Large intestine (tissue), 3 donors: ENCODE data around the gene ANKRD22. TPM values are rescaled to one million over a fixed set of nuclear protein-coding genes. Genes with fewer than 3 reads are reported as not detected.
"Not testable (repeated sequence)": the region's sequence is repeated elsewhere in the genome, so short reads cannot be mapped to it uniquely, and the experiment has no call there.

Experiments
- DNase-seq, 2 donors: peaks; one replicate each; pipeline versions ENCODE4 v3.0.0 to v3.0.0-alpha.2; 2013
- H3K27ac ChIP-seq: one replicate; pipeline ENCODE4 v1.5.1; 2013; ENCODE audit warnings: low read length
- H3K27me3 ChIP-seq: 2 replicates; pipeline ENCODE4 v1.6.1; 2013; ENCODE audit warnings: low read length; ENCODE audit not compliant: control insufficient read depth, insufficient read depth
- H3K36me3 ChIP-seq: 2 replicates; pipeline ENCODE4 v1.6.1; 2013; ENCODE audit warnings: low read length; ENCODE audit not compliant: control insufficient read depth, insufficient read depth
- H3K4me1 ChIP-seq: one replicate; pipeline ENCODE4 v1.6.1; 2013; ENCODE audit warnings: low read length; ENCODE audit not compliant: control insufficient read depth, insufficient read depth
- H3K4me3 ChIP-seq: one replicate; pipeline ENCODE4 v1.5.1; 2013; ENCODE audit warnings: low read length
- H3K9me3 ChIP-seq: one replicate; pipeline ENCODE4 v1.6.1; 2013; ENCODE audit warnings: mild to moderate bottlenecking, low read depth, low read length, moderate library complexity; ENCODE audit not compliant: control insufficient read depth
- WGBS: methylation state at CpG from one replicate; pipeline ENCODE4 v1.1.5; 2013; ENCODE audit warnings: low lambda C conversion rate; ENCODE audit not compliant: insufficient coverage; 5-methylcytosine and 5-hydroxymethylcytosine counted together
- polyA plus RNA-seq: library from polyadenylated mRNA; unstranded; fragments of 120-200 nt; gene quantifications from one replicate; pipeline ENCODE4 v1.2.1, GENCODE V29; 2013

The ANKRD22 gene
- polyA plus RNA-seq, 1 donor, result 1.3 TPM

GRCh38 chr10:88837632-88838031 is 14.0 kb downstream of the ANKRD22 start:
- not testable (repeated sequence) for H3K36me3 ChIP-seq, H3K27me3 ChIP-seq, H3K9me3 ChIP-seq, DNase-seq, H3K4me3 ChIP-seq, H3K27ac ChIP-seq
- H3K4me1 ChIP-seq, result peaks cover 18% of the 10 kb centered on the region

DNA sequence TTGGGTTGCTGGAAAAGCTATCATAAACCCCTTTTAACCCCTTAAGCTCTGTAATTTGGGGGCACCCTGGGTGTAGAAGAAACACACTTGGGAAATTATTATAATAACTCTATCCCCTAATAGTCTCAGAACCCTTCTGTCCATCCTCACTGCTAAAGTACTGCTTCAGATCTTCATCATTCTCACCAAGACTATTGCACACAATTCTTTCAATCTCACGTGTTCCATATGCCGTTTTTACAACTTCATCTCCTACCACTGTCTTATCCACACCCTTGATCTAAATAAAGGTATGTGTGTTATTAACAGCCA is 15.8 kb downstream of the ANKRD22 start:
- Histone ChIP-seq H3K27me3 (no peaks in the 10 kb centered on the region), H3K27ac (no peak overlapping the region), H3K36me3 (no peaks in the 10 kb centered on the region), H3K4me3 (no peak overlapping the region), H3K4me1 (peaks cover 16% of the 10 kb centered on the region), H3K9me3 (no peaks in the 10 kb centered on the region)
- no peak for DNase-seq
- no CpG with 5 or more reads among the region's 2 CpGs for WGBS

- WGBS, result no CpG with 5 or more reads among the region's 10 CpGs
- Histone ChIP-seq H3K9me3 (no peaks in the 10 kb centered on the region), H3K27me3 (no peaks in the 10 kb centered on the region), H3K36me3 (no peaks in the 10 kb centered on the region), H3K4me1 (peaks cover 10% of the 10 kb centered on the region), H3K27ac (no peak overlapping the region), H3K4me3 (no peak overlapping the region)
- peak; percentile 81 to 86 for DNase-seq
Observed at GRCh38 chr10:88835096-88835909, 16.3 kb downstream of the ANKRD22 start.

DNA sequence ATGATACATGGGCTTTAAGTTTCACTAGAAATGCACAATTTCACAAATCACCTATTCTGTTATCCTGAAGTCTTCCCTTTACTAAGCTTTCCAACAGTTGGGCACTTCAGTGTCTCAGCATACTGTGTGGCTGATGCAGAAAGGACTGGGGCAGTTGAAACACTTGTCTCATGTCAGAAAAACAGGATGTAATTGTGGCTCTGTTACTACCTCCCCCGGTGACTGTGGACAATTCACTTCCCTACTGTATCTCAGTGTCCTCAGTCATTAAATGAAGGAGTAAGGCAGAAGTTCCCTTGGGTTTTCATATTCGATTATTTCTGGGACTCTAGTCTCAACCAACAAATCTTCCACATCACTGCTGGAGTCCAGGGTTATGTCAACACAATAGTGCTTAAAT is 17.9 kb downstream of the ANKRD22 start:
- no peak for DNase-seq
- H3K9me3 ChIP-seq, result no peaks in the 10 kb centered on the region
- H3K27me3 ChIP-seq, result no peaks in the 10 kb centered on the region
- no peaks in the 10 kb centered on the region for H3K36me3 ChIP-seq
- no peaks in the 10 kb centered on the region for H3K4me1 ChIP-seq
- WGBS, result no CpG with 5 or more reads among the region's 2 CpGs
- H3K27ac ChIP-seq, result no peak overlapping the region
- H3K4me3 ChIP-seq, result no peak overlapping the region

DNA sequence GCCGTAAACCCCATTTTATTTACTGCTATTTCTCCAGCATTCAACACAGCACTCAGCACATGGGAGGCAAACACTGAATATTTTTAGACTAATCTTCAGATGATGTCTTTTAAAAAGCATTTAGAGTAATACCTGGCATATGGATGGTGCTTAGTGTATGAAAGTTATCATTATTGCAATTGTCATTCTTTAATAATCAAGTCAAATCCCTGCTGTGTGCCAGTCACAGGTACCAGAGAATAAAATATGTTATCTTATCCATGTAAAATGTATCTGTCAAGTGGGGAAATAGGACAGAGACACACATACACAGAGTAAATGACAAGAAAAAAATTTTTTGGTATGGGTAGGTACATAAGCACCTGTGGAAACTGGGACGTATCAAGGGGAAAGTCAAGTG is 18.5 kb downstream of the ANKRD22 start:
- no CpG with 5 or more reads among the region's 2 CpGs for WGBS
- H3K9me3 ChIP-seq, result no peaks in the 10 kb centered on the region
- DNase-seq, result no peak
- no peak overlapping the region for H3K4me3 ChIP-seq
- H3K36me3 ChIP-seq, result no peaks in the 10 kb centered on the region
- no peak overlapping the region for H3K27ac ChIP-seq
- H3K27me3 ChIP-seq, result no peaks in the 10 kb centered on the region
- H3K4me1 ChIP-seq, result no peaks in the 10 kb centered on the region

- H3K4me3 ChIP-seq, result no peak overlapping the region
- no peaks in the 10 kb centered on the region for H3K4me1 ChIP-seq
- no peaks in the 10 kb centered on the region for H3K9me3 ChIP-seq
- no peaks in the 10 kb centered on the region for H3K36me3 ChIP-seq
- H3K27me3 ChIP-seq, result no peaks in the 10 kb centered on the region
- no peak overlapping the region for H3K27ac ChIP-seq
- DNase-seq, result no peak
Observed at GRCh38 chr10:88832376-88832775, 19.3 kb downstream of the ANKRD22 start.

DNA sequence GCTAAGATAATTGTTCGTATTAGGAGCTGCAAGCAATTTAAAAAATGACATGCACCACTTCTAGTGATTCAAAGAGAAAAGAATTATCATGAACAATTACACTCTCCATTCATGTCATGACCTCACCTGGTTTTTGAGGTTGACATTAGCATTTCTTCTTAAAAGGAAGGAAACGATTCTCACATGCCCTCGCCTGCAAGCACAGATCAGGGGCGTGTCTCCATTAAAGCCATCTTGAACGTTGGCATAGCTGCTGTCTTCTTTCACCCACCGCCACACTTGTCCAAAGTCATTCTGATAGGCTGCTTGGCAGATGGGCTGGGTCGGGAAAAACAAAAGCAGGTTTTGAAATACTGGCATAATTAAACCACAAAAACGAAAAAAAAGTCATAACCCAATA is 19.9 kb downstream of the ANKRD22 start:
- Histone ChIP-seq H3K27ac (no peak overlapping the region), H3K27me3 (no peaks in the 10 kb centered on the region), H3K4me3 (no peak overlapping the region), H3K9me3 (no peaks in the 10 kb centered on the region), H3K36me3 (no peaks in the 10 kb centered on the region), H3K4me1 (no peaks in the 10 kb centered on the region)
- no peak for DNase-seq
- 83% methylated on average over 4 of the region's 8 CpGs for WGBS

GRCh38 chr10:88830643-88831268 is 20.9 kb downstream of the ANKRD22 start:
- WGBS, result 92% methylated on average over 2 of the region's 9 CpGs
- DNase-seq, result no peak
- no peaks in the 10 kb centered on the region for H3K9me3 ChIP-seq
- no peaks in the 10 kb centered on the region for H3K27me3 ChIP-seq
- no peaks in the 10 kb centered on the region for H3K4me1 ChIP-seq
- no peak overlapping the region for H3K27ac ChIP-seq
- no peak overlapping the region for H3K4me3 ChIP-seq
- no peaks in the 10 kb centered on the region for H3K36me3 ChIP-seq

- no peak overlapping the region for H3K4me3 ChIP-seq
- no peaks in the 10 kb centered on the region for H3K36me3 ChIP-seq
- WGBS, result no CpG with 5 or more reads among the region's 1 CpG
- H3K27ac ChIP-seq, result no peak overlapping the region
- H3K4me1 ChIP-seq, result no peaks in the 10 kb centered on the region
- DNase-seq, result no peak
- H3K27me3 ChIP-seq, result no peaks in the 10 kb centered on the region
- no peaks in the 10 kb centered on the region for H3K9me3 ChIP-seq
Observed at GRCh38 chr10:88828310-88828709, 23.3 kb downstream of the ANKRD22 start.

DNA sequence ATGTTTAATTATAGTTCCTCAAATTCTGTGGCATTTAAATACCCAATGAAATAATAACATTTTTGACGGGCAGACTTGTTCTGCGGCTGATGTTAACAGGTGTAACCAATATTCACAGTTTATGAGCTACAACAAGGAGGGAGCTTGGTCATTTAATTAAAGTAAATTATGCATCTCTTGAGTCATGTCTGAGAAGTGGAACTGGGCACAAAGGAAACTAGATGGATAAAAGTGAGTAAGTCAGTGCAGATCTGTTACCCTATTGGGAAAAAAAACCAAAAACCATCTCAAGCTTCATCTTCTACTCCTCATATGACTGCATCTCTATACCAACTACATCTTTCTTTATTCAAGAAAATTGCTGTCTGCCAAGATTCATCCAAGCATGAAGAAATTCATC is 24.0 kb downstream of the ANKRD22 start:
- 100% methylated on average over 2 of the region's 2 CpGs for WGBS
- Histone ChIP-seq H3K9me3 (no peaks in the 10 kb centered on the region), H3K4me3 (no peak overlapping the region), H3K27me3 (no peaks in the 10 kb centered on the region), H3K36me3 (no peaks in the 10 kb centered on the region), H3K27ac (no peak overlapping the region), H3K4me1 (no peaks in the 10 kb centered on the region)
- no peak for DNase-seq

DNA sequence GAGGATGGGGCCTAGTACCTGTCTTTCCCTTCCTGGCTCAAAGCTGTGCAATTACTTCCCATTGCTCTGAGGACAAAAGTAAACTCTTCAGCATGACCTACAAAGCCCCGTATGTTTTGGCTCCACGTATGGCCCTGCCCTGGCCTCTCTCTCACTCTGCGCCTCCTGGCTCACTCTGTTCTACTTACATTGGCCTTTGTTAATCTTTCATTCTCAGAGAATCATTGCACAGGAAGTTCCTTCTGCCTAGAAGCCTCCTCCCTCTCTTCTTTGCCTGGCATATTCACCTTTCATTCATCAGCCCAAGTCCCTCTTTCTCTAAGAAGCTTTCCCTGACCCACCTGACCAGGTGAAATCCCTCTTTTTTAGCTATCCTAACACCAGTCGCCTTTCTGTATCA is 25.3 kb downstream of the ANKRD22 start:
- no peaks in the 10 kb centered on the region for H3K9me3 ChIP-seq
- no peaks in the 10 kb centered on the region for H3K4me1 ChIP-seq
- H3K27me3 ChIP-seq, result no peaks in the 10 kb centered on the region
- H3K27ac ChIP-seq, result no peak overlapping the region
- H3K4me3 ChIP-seq, result no peak overlapping the region
- no peak for DNase-seq
- no peaks in the 10 kb centered on the region for H3K36me3 ChIP-seq
- 81% methylated on average over 3 of the region's 4 CpGs for whole genome bisulfite sequencing
